Kidney (tissue), 14 donors: ENCODE measurements around the gene KMT2E. TPM values are rescaled to one million over a fixed set of nuclear protein-coding genes. Genes with fewer than 3 reads are reported as not detected.

Experiments
- DNase-seq, 5 donors: peaks; one replicate each; pipeline ENCODE4 v3.0.0-alpha.2; 2013 to 2020
- FAIRE-seq: peaks from 2 replicates; lab custom pipeline; 2012; peaks lifted over from hg19 to GRCh38; lab: Jason Lieb, UNC
- H3K27ac ChIP-seq, 2 donors: one replicate each; pipeline ENCODE4 v1.7.0; 2013; ENCODE audit warnings: low read depth in 2 of 2, low read length in 2 of 2, inconsistent platforms in 1 of 2
- H3K27me3 ChIP-seq: one replicate; pipeline ENCODE4 v1.7.1; 2013; ENCODE audit warnings: low read length, inconsistent platforms; ENCODE audit not compliant: control insufficient read depth, insufficient read depth
- H3K36me3 ChIP-seq, 3 donors: one replicate each; pipeline versions ENCODE4 v1.7.0 to v1.7.1; 2013; ENCODE audit warnings: low read length in 3 of 3, control low read depth in 1 of 3, inconsistent platforms in 1 of 3; ENCODE audit not compliant: insufficient read depth in 3 of 3, control insufficient read depth in 2 of 3
- H3K4me1 ChIP-seq, 3 donors: one replicate each; pipeline versions ENCODE4 v1.7.0 to v1.7.1; 2013; ENCODE audit warnings: low read length in 3 of 3, inconsistent platforms in 1 of 3, low read depth in 1 of 3; ENCODE audit not compliant: control insufficient read depth in 2 of 3, insufficient read depth in 2 of 3
- H3K4me3 ChIP-seq, 3 donors: one replicate each; pipeline versions ENCODE4 v1.7.0 to v1.8.1; 2013; ENCODE audit warnings: low read length in 3 of 3, control low read depth in 1 of 3, inconsistent platforms in 1 of 3
- H3K9ac ChIP-seq, 3 donors: one replicate each; pipeline versions ENCODE4 v1.7.0 to v1.7.1; 2013; ENCODE audit warnings: low read length in 3 of 3, control low read depth in 1 of 3, inconsistent platforms in 1 of 3
- H3K9me3 ChIP-seq, 3 donors: one replicate each; pipeline versions ENCODE4 v1.7.0 to v1.7.1; 2013; ENCODE audit warnings: low read length in 3 of 3, control low read depth in 1 of 3, inconsistent platforms in 1 of 3; ENCODE audit not compliant: control insufficient read depth in 2 of 3, insufficient read depth in 1 of 3
- CTCF ChIP-seq: IDR thresholded peaks from 3 replicates; pipeline ENCODE4 v1.5.1; 2012; ENCODE audit warnings: mild to moderate bottlenecking, moderate library complexity, borderline replicate concordance; ENCODE audit not compliant: insufficient read depth; ENCODE audit errors: extremely low read depth
- intact Hi-C: fragments of 100-400 bp; cut with DNase I; formaldehyde crosslinking; loops from one replicate; pipeline ENCODE4 v1.11.1; 2022
- polyA plus RNA-seq: library from polyadenylated mRNA; stranded (reverse); fragments of 350-450 nt; fragmentation: Illumina TruSeq; extraction: RNeasy Lipid Tissue Mini Kit (QIAGEN cat#74804); gene quantifications from one replicate; pipeline ENCODE4 v1.2.3, GENCODE V29; 2014; ENCODE audit warnings: low read depth, low replicate concordance; ENCODE audit not compliant: insufficient read depth
- total RNA-seq: library from RNA; stranded (reverse); fragmentation: NEBNext Ultra II Directional; extraction: Animal tissue kit (Norgen Biotek cat#: 25700); gene quantifications from one replicate; pipeline ENCODE4 v1.2.1, GENCODE V29; 2021
- donor health status: control.
- donor health status: control.
- donor health status: control.
- donor health status: control.
- donor health status: control.
- donor health status: DM: yes; HTN: yes; CAD: no.
- donor health status: Normal renal cell carcinoma (clear cell type).

Gene KMT2E
- total and polyA plus RNA-seq, 2 donors from 2014 or later, result 7.2 to 106 TPM

DNA sequence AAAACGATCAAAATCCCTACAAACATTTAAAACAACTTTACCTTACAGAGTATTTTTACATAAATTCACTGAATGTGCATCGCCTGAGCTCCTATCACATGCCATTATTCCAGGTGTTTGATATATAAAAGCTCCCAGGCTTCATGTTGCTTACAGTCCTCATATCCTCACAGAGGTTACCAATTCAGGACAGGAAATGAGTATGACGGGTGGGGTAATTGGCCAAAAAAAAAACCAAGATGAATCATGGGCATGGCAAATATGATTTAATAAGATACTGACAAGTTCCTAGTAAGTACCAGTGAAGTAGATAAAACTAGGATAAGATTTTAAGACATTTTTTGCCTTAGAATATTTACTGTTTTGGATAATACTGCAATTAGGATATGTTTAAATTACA is 135.8 kb downstream of the KMT2E start:
- Histone ChIP-seq H3K4me3 (no peak overlapping the region), H3K9me3 (no peaks in the 10 kb centered on the region), H3K4me1 (no peaks in the 10 kb centered on the region), H3K27me3 (no peaks in the 10 kb centered on the region), H3K27ac (no peak overlapping the region), H3K36me3 (no peaks in the 10 kb centered on the region), H3K9ac (no peak overlapping the region)
- TF ChIP-seq CTCF, result no peak
- DNase-seq, result no peak
- intact Hi-C loops, result no loop called here
- FAIRE-seq, result no peak

DNA sequence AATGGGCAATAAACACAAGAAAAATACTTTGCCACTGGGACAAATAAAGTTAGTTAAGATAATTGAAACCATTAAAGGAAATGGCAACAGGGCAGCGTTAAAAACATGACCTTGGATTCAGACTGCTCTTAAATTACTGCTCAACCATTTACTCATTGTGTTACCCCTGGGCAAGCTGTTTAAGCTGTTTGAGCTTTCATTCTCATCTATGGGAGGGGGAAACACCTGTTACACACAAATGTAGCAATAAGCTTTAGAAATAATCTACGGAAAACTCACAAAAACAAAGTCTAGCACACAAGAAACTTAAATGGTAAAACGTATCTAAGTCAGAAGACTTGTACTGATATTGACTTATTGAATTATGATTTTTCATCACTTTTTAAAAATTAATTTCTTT is 137.1 kb downstream of the KMT2E start:
- no peak overlapping the region for H3K9ac ChIP-seq
- no peak for TF ChIP-seq CTCF
- no peaks in the 10 kb centered on the region for H3K27me3 ChIP-seq
- no peak overlapping the region for H3K27ac ChIP-seq
- H3K4me1 ChIP-seq, result no peaks in the 10 kb centered on the region
- H3K4me3 ChIP-seq, result no peak overlapping the region
- H3K36me3 ChIP-seq, result no peaks in the 10 kb centered on the region
- intact Hi-C loops, result no loop called here
- FAIRE-seq, result no peak
- no peaks in the 10 kb centered on the region for H3K9me3 ChIP-seq
- DNase-seq, result no peak

- Histone ChIP-seq H3K27ac (no peak overlapping the region), H3K36me3 (no peaks in the 10 kb centered on the region), H3K4me1 (no peaks in the 10 kb centered on the region), H3K27me3 (no peaks in the 10 kb centered on the region), H3K9ac (no peak overlapping the region), H3K9me3 (no peaks in the 10 kb centered on the region), H3K4me3 (no peak overlapping the region)
- no peak for FAIRE-seq
- intact Hi-C loops, result no loop called here
- TF ChIP-seq CTCF, result no peak
- DNase-seq, result no peak
Observed at GRCh38 chr7:105153531-105153930, 139.5 kb downstream of the KMT2E start.

GRCh38 chr7:105154084-105154483 is 140.1 kb downstream of the KMT2E start:
- no peak for TF ChIP-seq CTCF
- Histone ChIP-seq H3K9ac (no peak overlapping the region), H3K9me3 (no peaks in the 10 kb centered on the region), H3K4me1 (no peaks in the 10 kb centered on the region), H3K36me3 (no peaks in the 10 kb centered on the region), H3K4me3 (no peak overlapping the region), H3K27me3 (no peaks in the 10 kb centered on the region), H3K27ac (no peak overlapping the region)
- intact Hi-C loops, result no loop called here
- FAIRE-seq (no peak), DNase-seq (no peak)
